Glomerular endothelial cell (primary cell): Measurements from ENCODE around the gene RAP1GAP. TPM values are rescaled to one million over a fixed set of nuclear protein-coding genes. Genes with fewer than 3 reads are reported as not detected.
A peak's percentile ranks its signal among the peaks of the same experiment; 100 is the strongest.
"Not testable (repeated sequence)": the region's sequence is repeated elsewhere in the genome, so short reads cannot be mapped to it uniquely, and the experiment has no call there.

Experiments used
- DNase-seq: peaks from one replicate; pipeline ENCODE4 v3.0.0-alpha.2; 2011; ENCODE audit warnings: low read depth, low spot score; ENCODE audit errors: extremely low read depth
- total RNA-seq: library from RNA; depleted of rRNA; stranded (reverse); fragments of >200 nt; gene quantifications from 2 replicates; pipeline ENCODE4 v1.2.3, GENCODE V29; 2015

RAP1GAP gene
- total RNA-seq, 1 donor from 2014 or later, result not detected

DNA sequence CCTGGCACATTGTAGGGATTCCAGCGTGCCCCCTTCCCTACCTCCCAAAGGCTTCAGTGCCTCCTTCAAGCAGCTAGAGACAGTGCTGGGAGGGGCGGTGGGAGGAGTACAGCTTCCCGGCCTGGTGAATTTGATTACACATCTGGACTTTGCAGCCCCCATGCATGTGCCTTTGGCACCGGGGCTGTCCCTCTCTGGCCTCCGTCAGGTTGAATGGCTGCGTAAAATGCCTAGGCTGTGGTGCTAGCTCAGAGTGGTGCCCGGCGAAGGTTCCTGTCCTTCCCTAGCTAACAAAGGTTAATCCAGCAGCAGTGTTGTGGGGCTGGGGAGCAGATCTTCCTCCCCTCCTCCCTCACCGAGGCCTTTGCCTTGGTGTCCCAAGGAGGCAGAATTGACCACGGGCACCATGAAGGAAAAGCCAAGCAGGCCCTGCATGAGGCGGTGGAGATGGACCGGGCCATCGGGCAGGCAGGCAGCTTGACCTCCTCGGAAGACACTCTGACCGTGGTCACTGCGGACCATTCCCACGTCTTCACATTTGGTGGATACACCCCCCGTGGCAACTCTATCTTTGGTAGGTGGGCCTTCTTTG is 93.7 kb downstream of the RAP1GAP start:
- DNase-seq, result no peak

- DNase-seq, result no peak
These were observed 94.5 kb downstream of the RAP1GAP start for GRCh38 chr1:21574466-21575151.

DNA sequence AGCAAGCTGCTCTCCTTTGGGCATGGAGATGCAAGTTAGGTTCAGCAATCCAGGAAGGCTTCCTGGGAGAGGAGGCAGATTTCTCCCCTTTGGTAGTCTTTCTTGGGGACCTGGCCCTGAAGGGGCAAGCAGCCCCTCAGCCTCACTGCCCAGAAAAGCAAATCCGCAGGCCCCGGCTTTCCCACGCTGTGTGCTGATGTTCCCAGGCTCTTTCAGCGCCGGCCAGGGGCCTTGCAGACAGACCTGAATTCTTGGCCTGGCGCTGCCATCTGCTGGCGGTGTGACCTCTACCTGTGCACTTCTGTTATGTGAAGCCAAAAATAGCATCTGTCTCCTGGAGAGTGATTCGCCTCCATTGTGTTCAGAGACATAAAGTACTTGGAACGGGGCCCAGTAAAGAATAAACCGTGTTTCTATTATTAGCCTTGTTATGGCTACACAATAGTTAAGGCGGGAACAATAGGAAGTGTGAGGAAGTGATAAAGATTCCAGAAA is 95.1 kb downstream of the RAP1GAP start:
- peak; percentile 96 for DNase-seq

DNA sequence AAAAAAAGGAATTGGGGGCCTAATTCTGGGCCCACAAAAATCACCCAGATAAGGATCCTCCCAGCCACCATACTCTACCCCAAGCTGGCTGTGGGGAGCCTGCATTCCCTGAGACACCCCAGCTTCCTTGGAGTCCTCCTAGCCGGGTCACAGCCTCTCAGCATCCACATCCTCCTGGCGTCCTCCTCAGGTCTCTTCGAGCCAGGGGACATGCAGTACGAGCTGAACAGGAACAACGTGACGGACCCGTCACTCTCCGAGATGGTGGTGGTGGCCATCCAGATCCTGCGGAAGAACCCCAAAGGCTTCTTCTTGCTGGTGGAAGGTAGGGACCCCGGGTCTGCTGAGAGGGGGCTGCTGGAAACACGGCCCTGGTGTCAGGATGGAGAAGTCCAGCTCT is 95.7 kb downstream of the RAP1GAP start:
- no peak for DNase-seq

- no peak for DNase-seq
These were observed 96.4 kb downstream of the RAP1GAP start for GRCh38 chr1:21572735-21573277.

DNA sequence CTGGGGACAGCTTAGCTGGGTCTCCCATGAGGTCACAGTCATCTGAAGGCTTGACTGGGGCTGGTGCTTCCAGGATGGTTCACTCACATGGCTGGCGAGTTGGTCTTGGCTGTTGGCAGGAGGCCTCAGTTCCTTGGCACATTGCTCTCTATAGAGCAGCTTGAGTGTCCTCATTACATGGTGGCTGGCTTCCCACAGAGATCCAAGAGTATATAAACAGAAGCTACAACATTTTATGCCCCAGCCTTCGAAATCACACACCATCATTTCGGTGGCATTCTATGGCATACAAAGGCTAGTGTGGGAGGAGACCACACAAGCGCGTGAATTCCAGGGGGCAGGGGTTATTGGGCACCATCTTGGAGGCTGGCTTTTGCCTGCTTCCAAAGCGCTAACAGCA is 96.9 kb downstream of the RAP1GAP start:
- no peak for DNase-seq

- no peak for DNase-seq
These were observed 98.3 kb downstream of the RAP1GAP start for GRCh38 chr1:21570885-21571284.

DNA sequence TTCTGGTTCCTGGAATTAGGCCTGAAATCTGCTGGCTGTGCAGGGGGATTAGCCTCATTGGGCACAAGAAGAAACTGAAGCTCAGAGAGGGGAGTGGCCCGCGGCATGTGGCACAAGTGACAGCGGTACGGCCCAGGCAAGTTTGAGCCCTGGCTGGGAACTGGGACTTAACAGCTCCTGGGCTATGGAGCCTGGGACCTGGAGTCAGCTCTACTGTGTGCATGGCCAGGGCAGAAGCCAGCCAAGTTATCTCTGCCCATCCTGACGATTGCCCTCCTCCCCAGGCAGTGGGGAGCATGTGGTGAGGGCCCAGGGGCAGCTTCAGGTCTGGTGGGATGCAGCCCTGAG is 98.7 kb downstream of the RAP1GAP start:
- DNase-seq, result no peak

GRCh38 chr1:21569820-21570527 is 99.2 kb downstream of the RAP1GAP start:
- no peak for DNase-seq

DNA sequence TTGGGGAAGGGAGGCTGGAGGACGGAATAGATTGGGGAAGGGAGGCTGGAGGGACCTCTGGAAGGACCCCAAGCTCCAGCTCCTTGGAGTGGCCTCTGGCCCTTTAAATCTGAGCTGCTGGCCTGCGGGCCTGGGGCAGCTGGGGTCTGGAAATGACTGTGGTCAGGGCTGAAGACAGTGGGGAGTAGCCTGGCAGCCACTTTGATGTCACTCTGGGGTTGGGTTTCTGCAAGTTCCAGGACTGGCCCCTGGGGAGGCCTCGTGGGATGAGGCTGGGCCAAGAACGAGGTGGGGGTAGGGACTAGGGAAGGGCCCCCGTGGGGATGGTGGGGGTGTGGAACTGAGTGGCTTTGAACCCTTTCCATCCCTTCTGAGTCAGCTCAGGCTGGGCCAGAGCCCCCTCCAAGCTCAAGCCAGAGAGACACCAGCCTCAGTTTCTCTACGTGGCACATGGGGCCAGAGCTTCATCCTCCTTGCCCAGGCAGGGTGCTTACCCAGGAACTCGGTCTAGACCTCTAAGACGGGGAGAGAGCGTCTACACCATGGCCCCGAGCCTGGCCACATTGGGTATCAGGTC is 100.3 kb downstream of the RAP1GAP start:
- no peak for DNase-seq

GRCh38 chr1:21568006-21568746 is 101.0 kb downstream of the RAP1GAP start:
- no peak for DNase-seq

DNA sequence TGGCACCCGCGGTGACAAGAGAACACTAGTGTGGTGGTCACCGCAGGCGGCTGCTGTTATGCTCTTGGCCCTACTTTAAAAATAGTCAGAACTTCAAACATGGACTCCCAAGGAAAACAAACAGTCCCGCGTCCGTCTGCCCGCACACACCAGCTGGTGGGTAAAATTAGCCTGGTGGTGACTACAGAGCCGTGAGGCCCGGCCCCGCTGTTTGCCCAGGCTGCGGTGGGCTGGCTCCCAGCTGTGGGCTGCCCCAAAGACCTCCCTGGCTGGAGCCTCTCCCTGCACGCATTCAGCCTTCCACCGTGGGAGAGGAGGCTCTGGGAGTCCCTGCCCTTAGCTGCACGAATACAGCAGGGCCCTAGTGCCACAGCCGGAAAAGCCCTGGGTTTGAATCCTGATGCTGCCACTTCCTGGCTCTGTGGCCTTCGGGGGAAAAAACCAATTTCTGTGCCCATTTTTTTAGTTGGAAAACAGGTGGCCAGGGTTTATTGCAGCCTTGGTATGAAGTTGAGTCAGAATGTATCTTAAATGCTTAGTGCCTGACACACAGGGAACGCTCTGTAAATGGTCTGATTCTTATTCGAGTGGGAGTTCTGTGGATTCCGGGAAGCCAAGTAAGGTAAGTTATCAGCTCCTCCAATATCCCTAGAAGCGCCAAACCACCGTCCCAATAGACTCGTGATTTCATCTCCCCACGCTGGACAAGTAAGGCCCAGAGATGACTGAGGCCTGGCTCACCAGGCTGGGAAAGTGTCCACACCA is 101.7 kb downstream of the RAP1GAP start:
- no peak for DNase-seq

- not testable (repeated sequence) for DNase-seq
These were observed 102.8 kb downstream of the RAP1GAP start for GRCh38 chr1:21566361-21566760.

- DNase-seq, result no peak
These were observed 103.9 kb downstream of the RAP1GAP start for GRCh38 chr1:21565285-21565684.

GRCh38 chr1:21564521-21565095 is 104.5 kb downstream of the RAP1GAP start:
- no peak for DNase-seq

- no peak for DNase-seq
These were observed 105.2 kb downstream of the RAP1GAP start for GRCh38 chr1:21563971-21564370.

DNA sequence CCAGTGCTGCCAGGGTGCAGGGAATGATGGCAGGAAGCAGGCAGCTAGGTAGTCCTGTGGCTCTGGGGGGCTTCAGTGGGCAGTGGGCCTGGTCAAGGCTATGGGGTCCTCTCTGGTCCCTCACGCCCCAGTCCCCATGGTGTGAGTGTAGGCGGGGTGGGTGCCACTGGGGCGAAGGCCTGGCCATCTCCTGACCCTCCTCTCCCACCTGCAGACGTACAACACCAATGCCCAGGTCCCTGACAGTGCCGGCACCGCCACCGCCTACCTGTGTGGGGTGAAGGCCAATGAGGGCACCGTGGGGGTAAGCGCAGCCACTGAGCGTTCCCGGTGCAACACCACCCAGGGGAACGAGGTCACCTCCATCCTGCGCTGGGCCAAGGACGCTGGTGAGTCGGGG is 106.3 kb downstream of the RAP1GAP start:
- no peak for DNase-seq

DNA sequence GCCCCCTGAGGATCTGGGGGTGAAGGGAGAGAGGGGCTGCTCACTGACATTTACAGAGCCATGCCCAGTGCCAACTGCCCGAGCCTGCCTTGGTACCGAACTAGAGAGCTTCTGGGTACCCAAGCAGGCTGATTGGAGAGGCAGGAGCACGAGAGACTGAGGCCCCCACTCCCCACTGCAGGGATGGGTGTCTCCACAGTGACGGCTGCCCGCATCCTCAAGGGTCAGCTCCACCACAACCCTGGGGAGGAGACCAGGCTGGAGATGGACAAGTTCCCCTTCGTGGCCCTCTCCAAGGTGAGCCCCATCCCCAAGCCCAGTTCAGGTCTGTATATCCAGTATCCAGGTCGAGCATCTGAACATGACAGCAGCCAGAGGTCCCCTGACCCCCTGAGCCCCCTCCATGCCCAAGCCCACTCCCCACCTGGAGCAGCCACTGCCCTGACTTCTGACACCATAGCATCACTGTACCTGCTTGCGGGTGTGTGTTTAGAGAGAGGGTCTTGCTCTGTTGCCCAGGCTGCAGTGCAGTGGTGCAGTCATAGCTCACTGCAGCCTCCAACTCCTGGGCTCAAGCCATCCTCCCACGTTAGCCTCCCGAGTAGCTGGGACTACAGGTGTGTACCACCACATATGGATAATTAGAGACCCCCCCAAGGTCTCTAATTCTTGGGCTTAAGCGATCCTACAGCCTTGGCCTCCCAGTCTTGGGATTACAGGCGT is 108.1 kb downstream of the RAP1GAP start:
- no peak for DNase-seq
